Calu3 (cell line): ENCODE data around the gene DCP2. TPM values are rescaled to one million over a fixed set of nuclear protein-coding genes. Genes with fewer than 3 reads are reported as not detected.

ENCODE experiments used
- BruUV-seq: library from RNA; stranded (reverse); fragments of 400-500 nt; replicated peaks from 2 replicates; lab custom pipeline; 2021; lab: Mats Ljungman, UMichigan
- CTCF ChIA-PET: fragments of 300-600 bp; sonication (Branson Sonifier 250); formaldehyde crosslinking; loops from one replicate; lab custom pipeline; 2022; ENCODE audit warnings: antibody characterized with exemption; lab: Charles Lee
- DNase-seq: peaks from one replicate; pipeline ENCODE4 v3.0.0; 2022
- H3K27ac Mint-ChIP-seq: one replicate; pipeline ENCODE4 v1.8.0; 2022; ENCODE audit warnings: mixed read lengths; ENCODE audit not compliant: unreplicated experiment
- H3K27me3 Mint-ChIP-seq: one replicate; pipeline ENCODE4 v1.8.0; 2022; ENCODE audit warnings: mixed read lengths; ENCODE audit not compliant: unreplicated experiment
- H3K36me3 Mint-ChIP-seq: one replicate; pipeline ENCODE4 v1.8.0; 2022; ENCODE audit warnings: mild to moderate bottlenecking, moderate library complexity, mixed read lengths; ENCODE audit not compliant: insufficient read depth, unreplicated experiment
- H3K4me1 Mint-ChIP-seq: one replicate; pipeline ENCODE4 v1.8.0; 2022; ENCODE audit warnings: mild to moderate bottlenecking, low read depth, mixed read lengths; ENCODE audit not compliant: unreplicated experiment
- H3K4me3 Mint-ChIP-seq: one replicate; pipeline ENCODE4 v1.8.0; 2022; ENCODE audit warnings: mild to moderate bottlenecking, low read depth, moderate library complexity, mixed read lengths; ENCODE audit not compliant: unreplicated experiment
- H3K9me3 Mint-ChIP-seq: one replicate; pipeline ENCODE4 v1.8.0; 2022; ENCODE audit warnings: low read depth, mixed read lengths; ENCODE audit not compliant: unreplicated experiment
- CTCF ChIP-seq: fragments of 200-600 bp; IDR thresholded peaks from one replicate; pipeline ENCODE4 v1.8.0; 2022; ENCODE audit warnings: antibody characterized with exemption; ENCODE audit not compliant: unreplicated experiment
- intact Hi-C: fragments of 100-400 bp; cut with micrococcal nuclease; formaldehyde crosslinking; loops from one replicate; pipeline ENCODE4 v1.10.0; 2022; ENCODE audit not compliant: unreplicated experiment
- total RNA-seq: library from RNA; stranded (reverse); gene quantifications from 2 replicates; pipeline ENCODE4 v1.2.3, GENCODE V29; 2022

The DCP2 gene
- total RNA-seq, 1 experiment from 2014 or later, result 56.0 TPM

- no peak overlapping the region for H3K4me3 Mint-ChIP-seq
- no peaks in the 10 kb centered on the region for H3K9me3 Mint-ChIP-seq
- TF ChIP-seq CTCF, result peak; percentile 79
- H3K4me1 Mint-ChIP-seq, result no peaks in the 10 kb centered on the region
- DNase-seq, result peak; percentile 79
- no peaks in the 10 kb centered on the region for H3K27me3 Mint-ChIP-seq
- no TSS peak for BruUV-seq
- peaks cover 46% of the 10 kb centered on the region for H3K36me3 Mint-ChIP-seq
- intact Hi-C loops, result loop anchor here (1.0 to 5.0 kb wide), 3 partner anchors 334 to 610 kb away; partner anchors contain the start of gene YTHDC2
- CTCF ChIA-PET, result interaction anchor here (0.6 to 1.7 kb wide), 11 partner anchors 14 to 1224 kb away, joined by 3 to 9 read pairs (median 4); partner anchors contain the start of genes DCP2 and YTHDC2
- no peak overlapping the region for H3K27ac Mint-ChIP-seq
Measured at GRCh38 chr5:112995764-112996618, 19.4 kb downstream of the DCP2 start.

GRCh38 chr5:112996830-112997374 lies 20.3 kb downstream of the DCP2 start:
- no TSS peak for BruUV-seq
- Mint-ChIP-seq H3K36me3 (peaks cover 55% of the 10 kb centered on the region), H3K27ac (no peak overlapping the region), H3K4me3 (no peak overlapping the region), H3K27me3 (no peaks in the 10 kb centered on the region), H3K4me1 (no peaks in the 10 kb centered on the region), H3K9me3 (no peaks in the 10 kb centered on the region)
- intact Hi-C loops, result loop anchor here (1.0 to 5.0 kb wide), 3 partner anchors 333 to 609 kb away; partner anchors contain the start of gene YTHDC2
- no peak for DNase-seq
- TF ChIP-seq CTCF, result no peak
- CTCF ChIA-PET, result interaction anchor here (1.3 to 1.7 kb wide), 6 partner anchors 21 to 514 kb away, joined by 3 to 9 read pairs (median 6); partner anchors contain the start of gene DCP2

GRCh38 chr5:112998296-112998695 lies 21.7 kb downstream of the DCP2 start:
- H3K9me3 Mint-ChIP-seq, result no peaks in the 10 kb centered on the region
- H3K27me3 Mint-ChIP-seq, result no peaks in the 10 kb centered on the region
- BruUV-seq, result no TSS peak
- CTCF ChIA-PET, result no interaction called here
- DNase-seq, result no peak
- H3K36me3 Mint-ChIP-seq, result peaks cover 49% of the 10 kb centered on the region
- H3K4me1 Mint-ChIP-seq, result no peaks in the 10 kb centered on the region
- no peak for TF ChIP-seq CTCF
- no peak overlapping the region for H3K27ac Mint-ChIP-seq
- intact Hi-C loops, result loop anchor here (5.0 kb wide), 1 partner anchor 514 kb away; the partner anchor contains the start of gene YTHDC2
- no peak overlapping the region for H3K4me3 Mint-ChIP-seq

DNA sequence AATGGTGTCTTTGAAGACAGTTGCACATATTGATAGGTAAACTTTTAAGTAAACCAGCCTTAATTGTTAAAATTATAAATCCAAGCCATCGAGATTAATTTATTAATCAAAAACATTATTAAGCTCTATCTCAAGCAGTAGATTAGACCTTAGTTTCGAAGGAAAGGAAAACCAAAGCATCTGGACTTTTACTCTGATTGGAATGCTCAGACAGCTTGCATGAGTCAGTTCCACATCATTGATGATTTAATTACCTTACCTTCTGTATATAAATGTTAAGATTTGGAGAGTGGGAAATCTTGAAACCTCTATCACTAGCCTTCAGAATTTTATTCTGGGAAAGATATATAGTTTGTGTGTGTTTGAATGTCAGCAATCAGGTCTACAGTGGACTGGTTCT lies 23.9 kb downstream of the DCP2 start:
- DNase-seq, result no peak
- Mint-ChIP-seq H3K4me3 (no peak overlapping the region), H3K27ac (no peak overlapping the region), H3K4me1 (no peaks in the 10 kb centered on the region), H3K36me3 (peaks cover 55% of the 10 kb centered on the region), H3K27me3 (no peaks in the 10 kb centered on the region), H3K9me3 (no peaks in the 10 kb centered on the region)
- CTCF ChIA-PET, result no interaction called here
- no TSS peak for BruUV-seq
- intact Hi-C loops, result no loop called here
- no peak for TF ChIP-seq CTCF
